Ovary (tissue), 3 donors: ENCODE results near the gene C4A.

Experiments used
- EP300 ChIP-seq: sonication (generic); formaldehyde crosslinking; IDR thresholded peaks from one replicate; pipeline ENCODE4 v1.6.1; 2017; ENCODE audit warnings: antibody characterized with exemption
- POLR2A ChIP-seq: fragments of 450-650 bp; IDR thresholded peaks from one replicate; pipeline ENCODE4 v1.6.1; 2017; ENCODE audit warnings: antibody characterized with exemption, mild to moderate bottlenecking, moderate library complexity
- TF ChIP-seq, protein P1 (sequence below), 3 donors: fragments of 450-650 bp in 2 of 3; fragments of 200-600 bp in 1 of 3; IDR thresholded peaks; one replicate each; pipeline versions ENCODE4 v1.5.1 to v1.8.0; 2016 to 2022; ENCODE audit warnings: antibody characterized with exemption in 3 of 3, mild to moderate bottlenecking in 1 of 3
- donor health status: DM: no; HTN: no; CAD: no.

DNA sequence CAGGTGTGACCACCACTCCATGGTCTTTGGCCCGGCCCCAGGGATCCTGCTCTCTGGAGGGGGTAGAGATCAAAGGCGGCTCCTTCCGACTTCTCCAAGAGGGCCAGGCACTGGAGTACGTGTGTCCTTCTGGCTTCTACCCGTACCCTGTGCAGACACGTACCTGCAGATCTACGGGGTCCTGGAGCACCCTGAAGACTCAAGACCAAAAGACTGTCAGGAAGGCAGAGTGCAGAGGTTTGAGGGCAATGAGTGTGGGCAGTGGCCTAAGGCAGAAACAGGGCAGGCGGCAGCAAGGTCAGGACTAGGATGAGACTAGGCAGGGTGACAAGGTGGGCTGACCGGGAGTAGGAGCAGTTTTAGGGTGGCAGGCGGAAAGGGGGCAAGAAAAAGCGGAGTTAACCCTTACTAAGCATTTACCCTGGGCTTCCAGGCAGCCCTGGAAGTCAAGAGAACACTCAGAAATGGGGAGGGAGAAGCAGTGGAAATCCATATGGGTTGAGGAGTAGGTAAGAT lies 35.4 kb upstream of the C4A start:
- TF ChIP-seq, protein P1, sequence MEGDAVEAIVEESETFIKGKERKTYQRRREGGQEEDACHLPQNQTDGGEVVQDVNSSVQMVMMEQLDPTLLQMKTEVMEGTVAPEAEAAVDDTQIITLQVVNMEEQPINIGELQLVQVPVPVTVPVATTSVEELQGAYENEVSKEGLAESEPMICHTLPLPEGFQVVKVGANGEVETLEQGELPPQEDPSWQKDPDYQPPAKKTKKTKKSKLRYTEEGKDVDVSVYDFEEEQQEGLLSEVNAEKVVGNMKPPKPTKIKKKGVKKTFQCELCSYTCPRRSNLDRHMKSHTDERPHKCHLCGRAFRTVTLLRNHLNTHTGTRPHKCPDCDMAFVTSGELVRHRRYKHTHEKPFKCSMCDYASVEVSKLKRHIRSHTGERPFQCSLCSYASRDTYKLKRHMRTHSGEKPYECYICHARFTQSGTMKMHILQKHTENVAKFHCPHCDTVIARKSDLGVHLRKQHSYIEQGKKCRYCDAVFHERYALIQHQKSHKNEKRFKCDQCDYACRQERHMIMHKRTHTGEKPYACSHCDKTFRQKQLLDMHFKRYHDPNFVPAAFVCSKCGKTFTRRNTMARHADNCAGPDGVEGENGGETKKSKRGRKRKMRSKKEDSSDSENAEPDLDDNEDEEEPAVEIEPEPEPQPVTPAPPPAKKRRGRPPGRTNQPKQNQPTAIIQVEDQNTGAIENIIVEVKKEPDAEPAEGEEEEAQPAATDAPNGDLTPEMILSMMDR (IDR thresholded peaks at IDR 0.05), result no peak
- TF ChIP-seq POLR2A (no peak), EP300 (no peak)
